Panc1 (cell line): ENCODE measurements around the gene SPIN2A.

Source experiments
- POLR2AphosphoS5 ChIP-seq: IDR thresholded peaks from 2 replicates; pipeline ENCODE4 v1.6.1; 2012; ENCODE audit warnings: mild to moderate bottlenecking, low read depth, low read length, moderate library complexity
- SIN3A ChIP-seq: IDR thresholded peaks from 2 replicates; pipeline ENCODE4 v1.6.1; 2012; ENCODE audit warnings: low read depth, mild to moderate bottlenecking, low read length, moderate library complexity, borderline replicate concordance; ENCODE audit not compliant: insufficient read depth
- TF ChIP-seq, protein P1 (sequence below): fragments of 450-650 bp; IDR thresholded peaks from 2 replicates; pipeline ENCODE4 v1.5.1; 2017; ENCODE audit warnings: mild to moderate bottlenecking

DNA sequence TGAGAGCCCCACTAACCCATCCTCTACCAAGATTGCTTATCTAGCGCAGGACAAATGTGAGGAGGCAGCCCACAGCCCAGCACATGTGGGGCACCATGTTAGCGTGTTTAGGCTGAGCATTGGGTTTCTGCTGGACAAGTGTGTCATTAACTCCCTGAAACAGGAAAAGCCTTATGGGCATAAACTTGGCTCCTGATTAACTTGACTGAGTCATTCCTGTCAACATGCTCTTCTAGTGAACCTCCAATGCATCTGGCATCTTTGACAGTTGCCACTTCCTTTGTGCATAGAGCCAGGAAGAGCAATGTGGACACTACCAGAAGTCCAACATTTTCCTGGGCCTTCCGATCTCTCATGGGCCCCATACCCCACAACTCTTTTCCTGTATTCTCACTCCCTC, 2.5 kb downstream of the SPIN2A start:
- TF ChIP-seq POLR2AphosphoS5 (no peak), SIN3A (no peak)
- TF ChIP-seq, protein P1, sequence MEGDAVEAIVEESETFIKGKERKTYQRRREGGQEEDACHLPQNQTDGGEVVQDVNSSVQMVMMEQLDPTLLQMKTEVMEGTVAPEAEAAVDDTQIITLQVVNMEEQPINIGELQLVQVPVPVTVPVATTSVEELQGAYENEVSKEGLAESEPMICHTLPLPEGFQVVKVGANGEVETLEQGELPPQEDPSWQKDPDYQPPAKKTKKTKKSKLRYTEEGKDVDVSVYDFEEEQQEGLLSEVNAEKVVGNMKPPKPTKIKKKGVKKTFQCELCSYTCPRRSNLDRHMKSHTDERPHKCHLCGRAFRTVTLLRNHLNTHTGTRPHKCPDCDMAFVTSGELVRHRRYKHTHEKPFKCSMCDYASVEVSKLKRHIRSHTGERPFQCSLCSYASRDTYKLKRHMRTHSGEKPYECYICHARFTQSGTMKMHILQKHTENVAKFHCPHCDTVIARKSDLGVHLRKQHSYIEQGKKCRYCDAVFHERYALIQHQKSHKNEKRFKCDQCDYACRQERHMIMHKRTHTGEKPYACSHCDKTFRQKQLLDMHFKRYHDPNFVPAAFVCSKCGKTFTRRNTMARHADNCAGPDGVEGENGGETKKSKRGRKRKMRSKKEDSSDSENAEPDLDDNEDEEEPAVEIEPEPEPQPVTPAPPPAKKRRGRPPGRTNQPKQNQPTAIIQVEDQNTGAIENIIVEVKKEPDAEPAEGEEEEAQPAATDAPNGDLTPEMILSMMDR = no peak
